ENCODE results near the gene MAN1C1. TPM values are rescaled to one million over a fixed set of nuclear protein-coding genes. Genes with fewer than 3 reads are reported as not detected.
"Not testable (repeated sequence)": the region's sequence is repeated elsewhere in the genome, so short reads cannot be mapped to it uniquely, and the experiment has no call there.

Gene MAN1C1
- total and polyA plus RNA-seq, 2 donors (not counting 1 experiment from before 2014, with no cell fraction given): 17.7 to 51.4 TPM

- H3K4me1 ChIP-seq (ENCODE audit: control insufficient read depth, extremely low read depth, insufficient read depth, low read length): not testable (repeated sequence)
Observed at GRCh38 chr1:25588786-25589185, 27.8 kb upstream of the MAN1C1 start.

DNA sequence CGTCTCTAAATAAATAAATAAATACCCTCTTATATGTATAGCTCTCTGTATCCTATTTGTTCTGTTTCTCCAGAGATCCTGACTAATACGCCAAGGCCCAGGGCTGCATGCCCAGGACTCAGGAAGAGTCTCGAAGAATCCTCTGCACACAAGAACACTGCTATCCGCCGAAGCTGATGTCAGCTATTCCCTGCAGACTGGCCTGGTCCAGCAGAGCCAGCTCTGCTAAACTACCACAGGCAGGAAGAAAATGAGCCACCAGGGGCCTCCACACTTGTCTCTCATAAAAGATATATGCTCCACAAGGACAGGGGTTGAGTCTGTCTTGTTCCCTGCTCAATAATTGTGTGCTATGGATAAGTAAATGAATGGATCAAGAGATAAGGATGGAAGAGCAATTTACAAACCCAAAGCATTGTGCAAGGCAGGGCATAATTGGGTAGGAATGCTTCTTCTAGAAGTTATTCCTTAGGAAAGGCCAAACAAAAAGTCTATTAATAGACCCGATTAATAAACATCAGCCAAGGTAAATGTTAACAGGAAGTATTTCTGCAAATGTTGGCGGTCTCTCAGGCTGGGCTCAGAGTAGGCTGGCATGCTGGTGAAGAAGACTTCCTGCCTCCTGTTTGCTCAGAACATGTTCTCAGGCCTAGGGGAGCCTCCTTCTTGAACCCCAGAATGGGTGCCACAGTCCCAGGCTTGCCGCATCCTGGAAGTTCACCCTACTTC is 26.3 kb upstream of the MAN1C1 start:
- no peak for DNase-seq (ENCODE audit: low read depth in 2 of 2)
- peaks cover 4% of the 10 kb centered on the region for H3K27me3 ChIP-seq (ENCODE audit: control insufficient read depth, insufficient read depth, low read length)
- H3K4me1 ChIP-seq (ENCODE audit: control insufficient read depth, extremely low read depth, insufficient read depth, low read length): no peaks in the 10 kb centered on the region
- no peak overlapping the region for H3K4me2 ChIP-seq (ENCODE audit: extremely low read depth, insufficient read depth, low read length)
- no peaks in the 10 kb centered on the region for H3K36me3 ChIP-seq (ENCODE audit: control insufficient read depth, insufficient read depth, low read length)
- TF ChIP-seq, protein P1, sequence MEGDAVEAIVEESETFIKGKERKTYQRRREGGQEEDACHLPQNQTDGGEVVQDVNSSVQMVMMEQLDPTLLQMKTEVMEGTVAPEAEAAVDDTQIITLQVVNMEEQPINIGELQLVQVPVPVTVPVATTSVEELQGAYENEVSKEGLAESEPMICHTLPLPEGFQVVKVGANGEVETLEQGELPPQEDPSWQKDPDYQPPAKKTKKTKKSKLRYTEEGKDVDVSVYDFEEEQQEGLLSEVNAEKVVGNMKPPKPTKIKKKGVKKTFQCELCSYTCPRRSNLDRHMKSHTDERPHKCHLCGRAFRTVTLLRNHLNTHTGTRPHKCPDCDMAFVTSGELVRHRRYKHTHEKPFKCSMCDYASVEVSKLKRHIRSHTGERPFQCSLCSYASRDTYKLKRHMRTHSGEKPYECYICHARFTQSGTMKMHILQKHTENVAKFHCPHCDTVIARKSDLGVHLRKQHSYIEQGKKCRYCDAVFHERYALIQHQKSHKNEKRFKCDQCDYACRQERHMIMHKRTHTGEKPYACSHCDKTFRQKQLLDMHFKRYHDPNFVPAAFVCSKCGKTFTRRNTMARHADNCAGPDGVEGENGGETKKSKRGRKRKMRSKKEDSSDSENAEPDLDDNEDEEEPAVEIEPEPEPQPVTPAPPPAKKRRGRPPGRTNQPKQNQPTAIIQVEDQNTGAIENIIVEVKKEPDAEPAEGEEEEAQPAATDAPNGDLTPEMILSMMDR (conservative IDR thresholded peaks at IDR 0.05 in 1 of 2, IDR thresholded peaks at IDR 0.05 in 1 of 2; ENCODE audit: low read depth in 1 of 2, low read length in 2 of 2): peak in 1 of 2 donors; percentile 13
- TF ChIP-seq EZH2 (IDR thresholded peaks at IDR 0.05; ENCODE audit: low read length, missing control alignments): no peak
- no peaks in the 10 kb centered on the region for H3K79me2 ChIP-seq (ENCODE audit: control insufficient read depth, insufficient read depth, low read length)
- no peaks in the 10 kb centered on the region for H4K20me1 ChIP-seq (ENCODE audit: control insufficient read depth, extremely low read depth, insufficient read depth, low read length)
- H3K27ac ChIP-seq (ENCODE audit: insufficient read depth, low read length): no peak overlapping the region
- H2AFZ ChIP-seq (ENCODE audit: low read length): no peak overlapping the region
- H3K9ac ChIP-seq (ENCODE audit: insufficient read depth, low read length): no peak overlapping the region
- H3K4me3 ChIP-seq (replicated peaks in 1 of 4; ENCODE audit: control extremely low read depth in 1 of 4, insufficient read depth in 1 of 4, low read depth in 3 of 4, low read length in 4 of 4): no peak overlapping the region
- no peaks in the 10 kb centered on the region for H3K9me3 ChIP-seq (ENCODE audit: control insufficient read depth, insufficient read depth, low read depth, low read length)

More at GRCh38 chr1:25588786-25589185, 27.8 kb upstream of the MAN1C1 start:
- not testable (repeated sequence) for H3K4me3 ChIP-seq (replicated peaks in 1 of 4; ENCODE audit: control extremely low read depth in 1 of 4, insufficient read depth in 1 of 4, low read depth in 3 of 4, low read length in 4 of 4); H3K27me3 ChIP-seq (ENCODE audit: control insufficient read depth, insufficient read depth, low read length); H3K79me2 ChIP-seq (ENCODE audit: control insufficient read depth, insufficient read depth, low read length); H3K27ac ChIP-seq (ENCODE audit: insufficient read depth, low read length); H3K9me3 ChIP-seq (ENCODE audit: control insufficient read depth, insufficient read depth, low read depth, low read length); DNase-seq (ENCODE audit: low read depth in 2 of 2); H3K36me3 ChIP-seq (ENCODE audit: control insufficient read depth, insufficient read depth, low read length); H3K9ac ChIP-seq (ENCODE audit: insufficient read depth, low read length); H2AFZ ChIP-seq (ENCODE audit: low read length); H4K20me1 ChIP-seq (ENCODE audit: control insufficient read depth, extremely low read depth, insufficient read depth, low read length); H3K4me2 ChIP-seq (ENCODE audit: extremely low read depth, insufficient read depth, low read length)

DNA sequence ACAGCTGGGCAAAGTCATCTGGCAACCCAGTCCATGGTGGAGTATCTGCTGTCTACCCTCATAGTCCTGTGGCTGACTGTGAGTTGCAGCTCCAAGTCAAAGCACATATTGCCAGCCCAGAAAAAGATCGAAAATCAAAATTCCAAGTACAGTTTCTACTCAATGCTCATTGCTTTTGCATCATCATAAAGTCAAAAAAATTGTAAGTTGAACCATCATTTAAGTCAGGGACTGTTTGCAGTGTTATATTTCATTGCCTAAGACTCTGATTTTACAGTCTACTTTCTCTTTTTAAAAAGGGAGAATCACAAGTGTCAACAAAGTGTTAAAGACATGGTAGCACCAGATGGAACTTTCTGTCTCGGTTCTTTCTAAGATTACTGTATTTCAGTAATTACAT is 22.7 kb upstream of the MAN1C1 start:
- Histone ChIP-seq H2AFZ (ENCODE audit: low read length) (no peak overlapping the region), H3K9ac (ENCODE audit: insufficient read depth, low read length) (no peak overlapping the region), H3K27ac (ENCODE audit: insufficient read depth, low read length) (no peak overlapping the region), H3K79me2 (ENCODE audit: control insufficient read depth, insufficient read depth, low read length) (no peaks in the 10 kb centered on the region), H3K36me3 (ENCODE audit: control insufficient read depth, insufficient read depth, low read length) (no peaks in the 10 kb centered on the region), H4K20me1 (ENCODE audit: control insufficient read depth, extremely low read depth, insufficient read depth, low read length) (no peaks in the 10 kb centered on the region), H3K27me3 (ENCODE audit: control insufficient read depth, insufficient read depth, low read length) (peaks cover 7% of the 10 kb centered on the region), H3K4me3 (replicated peaks in 1 of 4; ENCODE audit: control extremely low read depth in 1 of 4, insufficient read depth in 1 of 4, low read depth in 3 of 4, low read length in 4 of 4) (no peak overlapping the region), H3K4me2 (ENCODE audit: extremely low read depth, insufficient read depth, low read length) (no peak overlapping the region), H3K4me1 (ENCODE audit: control insufficient read depth, extremely low read depth, insufficient read depth, low read length) (no peaks in the 10 kb centered on the region), H3K9me3 (ENCODE audit: control insufficient read depth, insufficient read depth, low read depth, low read length) (no peaks in the 10 kb centered on the region)
- DNase-seq (ENCODE audit: low read depth in 2 of 2): no peak
- TF ChIP-seq, protein P1 (conservative IDR thresholded peaks at IDR 0.05 in 1 of 2, IDR thresholded peaks at IDR 0.05 in 1 of 2; ENCODE audit: low read depth in 1 of 2, low read length in 2 of 2): no peak
- TF ChIP-seq EZH2 (IDR thresholded peaks at IDR 0.05; ENCODE audit: low read length, missing control alignments): no peak

Measured in fibroblast of lung (primary cell).